Measurements from ENCODE around the gene CDH12.
"Not testable (repeated sequence)": the region's sequence is repeated elsewhere in the genome, so short reads cannot be mapped to it uniquely, and the experiment has no call there.

Gene CDH12

DNA sequence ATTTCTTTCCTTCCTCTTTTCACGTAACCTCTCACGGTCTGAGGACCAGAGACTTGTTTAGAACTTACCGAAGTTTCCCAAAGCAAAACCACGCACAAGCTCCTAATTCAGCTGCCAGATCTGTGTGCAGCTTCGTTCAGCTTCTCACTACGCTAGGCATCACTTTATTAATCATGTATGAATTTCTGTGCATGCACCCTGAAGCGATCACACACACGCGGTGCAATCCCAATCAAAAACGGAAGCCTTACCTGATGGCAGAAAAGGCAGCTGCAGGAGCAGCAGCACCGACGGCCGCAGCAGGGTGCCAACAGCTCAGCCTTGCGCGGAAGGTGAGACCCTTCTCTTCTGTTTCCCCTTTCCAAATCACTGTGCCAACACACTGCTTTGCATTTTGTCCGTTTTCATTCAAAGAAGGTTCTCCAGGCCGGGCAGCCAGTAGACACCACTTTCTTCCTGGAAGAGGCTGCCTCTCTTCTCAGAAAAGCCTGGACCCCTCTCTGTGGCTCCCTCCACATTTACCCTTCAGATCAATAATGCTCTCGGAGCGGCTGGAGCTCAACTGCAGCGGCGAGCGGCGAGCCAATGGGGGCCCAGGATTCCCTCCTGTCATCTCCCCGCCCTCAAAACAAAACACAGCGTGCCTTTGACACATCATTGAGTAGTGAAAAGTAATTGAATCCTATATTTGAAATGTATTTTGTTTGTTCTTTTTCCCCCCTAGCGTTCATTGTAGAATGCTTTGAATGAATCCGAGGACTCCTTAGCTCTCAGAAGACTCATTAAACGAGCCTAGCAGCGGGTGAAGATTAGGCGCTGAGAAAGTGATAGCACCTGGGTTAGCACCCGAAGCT is at the start of gene CDH12:
TSS of gene CDH12 (minus strand) at position 538 of the 854 bp plus-strand sequence.
- peak; percentile 37 for DNase-seq

GRCh38 chr5:22901885-22902284 is 48.7 kb upstream of the CDH12 start:
- DNase-seq: no peak

- DNase-seq: no peak
Measured at GRCh38 chr5:22900801-22901310, 47.7 kb upstream of the CDH12 start.

DNA sequence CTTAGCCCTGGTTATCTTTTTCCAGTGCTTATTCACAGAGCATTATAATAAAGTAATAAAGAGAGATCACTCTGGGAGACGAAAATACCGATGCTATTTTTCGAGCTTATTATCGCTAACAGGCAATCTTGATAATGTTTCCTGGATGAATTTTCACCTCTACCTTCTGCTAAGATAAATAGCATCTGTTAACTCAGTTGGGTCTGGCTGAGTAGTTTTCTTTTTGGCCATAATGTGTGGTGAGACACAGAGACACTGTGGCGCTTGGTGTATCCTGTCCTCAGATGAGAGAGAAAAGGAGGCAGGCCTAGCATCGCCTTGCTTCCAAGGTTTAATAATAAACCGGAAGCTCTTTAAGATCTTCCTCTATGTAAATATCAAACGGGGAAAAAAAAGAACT is 46.2 kb upstream of the CDH12 start:
- no peak for DNase-seq

GRCh38 chr5:22896152-22896551 is 43.0 kb upstream of the CDH12 start:
- DNase-seq: no peak

DNA sequence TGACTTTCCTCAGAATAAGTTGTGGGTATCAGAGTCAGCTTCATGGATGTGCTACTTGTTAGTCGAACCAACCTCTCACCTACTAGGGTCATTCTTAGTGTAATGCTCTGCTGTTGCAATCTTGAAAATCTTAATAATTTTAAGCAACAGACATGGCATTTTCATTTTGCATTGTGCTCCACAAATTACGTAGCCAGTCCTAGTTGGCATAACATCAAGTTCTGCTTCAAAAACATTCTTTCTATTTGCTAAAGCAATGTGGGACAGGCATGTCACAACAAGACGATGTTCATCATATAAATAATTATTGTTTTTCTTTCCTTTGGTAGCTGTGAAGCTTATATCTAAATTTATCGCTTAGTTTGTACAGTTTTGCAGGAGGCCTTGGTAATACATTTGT is 39.3 kb upstream of the CDH12 start:
- DNase-seq: peak; percentile 34

GRCh38 chr5:22889720-22890119 is 36.6 kb upstream of the CDH12 start:
- peak; percentile 1 for DNase-seq

DNA sequence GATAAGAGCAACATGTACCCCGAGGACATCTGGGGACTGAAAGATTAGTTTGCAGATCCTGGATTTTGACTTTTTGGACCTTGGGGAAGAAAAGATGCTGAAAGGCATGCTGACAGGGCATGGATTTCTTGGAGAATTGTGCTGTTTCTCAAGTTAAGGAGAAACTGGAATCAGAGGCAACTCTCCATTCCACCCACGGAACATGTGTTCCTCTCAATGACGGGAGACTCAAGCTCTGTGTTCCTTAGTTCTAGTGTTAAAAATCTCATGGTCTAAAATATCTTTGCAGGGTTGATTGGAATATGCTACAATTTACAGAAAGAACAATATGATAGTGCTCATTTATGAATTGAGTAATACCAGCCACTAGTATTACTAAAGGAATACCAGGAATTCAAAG is 34.4 kb upstream of the CDH12 start:
- DNase-seq: no peak

DNA sequence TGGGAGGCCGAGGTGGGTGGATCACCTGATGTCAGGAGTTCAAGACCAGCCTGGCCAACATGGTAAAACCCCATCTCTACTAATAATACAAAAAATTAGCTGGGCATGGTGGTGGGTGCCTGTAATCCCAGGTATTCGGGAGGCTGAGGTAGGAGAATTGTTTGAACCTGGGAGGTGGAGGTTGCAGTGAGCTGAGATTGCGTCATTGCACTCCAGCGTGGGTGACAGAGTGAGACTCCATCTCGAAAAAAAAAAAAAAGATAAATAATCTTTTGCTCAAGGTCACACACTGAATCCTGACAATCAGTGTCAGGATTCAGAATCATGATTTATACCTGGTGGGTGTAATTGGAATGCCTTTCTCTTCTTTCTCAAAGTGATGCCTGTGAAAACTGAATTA is 5.8 kb upstream of the CDH12 start:
- DNase-seq: not testable (repeated sequence)

GRCh38 chr5:22855824-22856223 is 2.7 kb upstream of the CDH12 start:
- no peak for DNase-seq

DNA sequence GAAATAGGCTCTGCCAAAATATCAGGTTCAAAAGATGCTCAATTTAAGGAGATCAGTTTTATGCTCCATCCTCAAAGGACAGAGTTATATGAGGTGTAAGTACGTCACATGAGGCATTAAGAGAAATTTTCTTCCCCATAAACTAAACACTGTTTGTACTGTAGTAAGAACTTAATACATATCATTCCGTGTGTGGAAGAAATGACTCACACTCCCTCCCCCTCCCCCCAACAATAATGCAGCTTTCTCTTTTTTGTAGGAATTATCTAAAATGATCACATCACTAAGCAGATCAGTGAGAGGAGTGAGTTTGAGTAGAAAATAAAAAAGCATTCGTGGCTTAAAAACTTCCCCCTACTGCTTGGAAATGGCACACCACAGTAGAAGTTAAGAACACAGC is 2.2 kb downstream of the CDH12 start:
- DNase-seq: no peak

DNA sequence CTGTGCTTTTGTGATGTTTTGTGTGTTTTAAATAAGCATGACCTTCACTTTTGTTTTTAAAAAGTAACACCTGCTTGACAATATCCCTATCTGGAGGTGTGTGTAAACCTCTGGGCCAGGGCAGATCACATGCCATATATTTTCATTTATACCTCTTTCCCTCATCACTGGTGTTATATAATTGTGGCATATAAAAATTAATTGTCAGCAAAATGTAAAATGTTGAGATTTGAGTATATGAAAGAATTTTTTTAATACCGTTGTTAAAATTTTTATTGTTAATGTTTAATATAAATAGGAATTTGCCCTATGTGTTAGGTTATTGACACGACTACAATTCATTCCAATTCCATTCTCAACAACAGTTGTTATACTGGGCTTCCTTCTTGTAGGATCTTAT is 6.5 kb downstream of the CDH12 start:
- no peak for DNase-seq

GRCh38 chr5:22844636-22845035 is 8.5 kb downstream of the CDH12 start:
- no peak for DNase-seq

- DNase-seq: no peak
Measured at GRCh38 chr5:22844155-22844554, 9.0 kb downstream of the CDH12 start.

GRCh38 chr5:22842574-22842973 is 10.6 kb downstream of the CDH12 start:
- no peak for DNase-seq

- DNase-seq: no peak
Measured at GRCh38 chr5:22837803-22838202, 15.3 kb downstream of the CDH12 start.

DNA sequence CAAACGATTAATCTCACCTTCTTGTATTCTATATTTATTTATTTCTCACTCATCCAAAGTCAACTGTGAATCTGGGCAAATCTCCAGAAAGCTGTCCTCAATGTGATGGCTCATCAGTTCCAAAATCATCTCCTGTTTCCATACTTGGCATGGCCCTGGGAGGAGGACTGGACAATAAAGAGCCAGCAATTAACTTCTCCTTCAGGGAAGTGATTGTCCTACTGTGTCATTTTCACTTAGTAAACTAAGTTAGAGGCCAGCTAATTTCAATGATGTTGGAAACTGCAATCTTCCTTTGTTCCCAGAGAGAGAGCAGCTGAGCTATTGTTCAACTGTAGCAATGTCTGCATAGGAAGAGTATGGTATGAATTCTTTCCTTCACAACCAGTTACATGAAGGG is 17.5 kb downstream of the CDH12 start:
- peak; percentile 97 for DNase-seq

DNA sequence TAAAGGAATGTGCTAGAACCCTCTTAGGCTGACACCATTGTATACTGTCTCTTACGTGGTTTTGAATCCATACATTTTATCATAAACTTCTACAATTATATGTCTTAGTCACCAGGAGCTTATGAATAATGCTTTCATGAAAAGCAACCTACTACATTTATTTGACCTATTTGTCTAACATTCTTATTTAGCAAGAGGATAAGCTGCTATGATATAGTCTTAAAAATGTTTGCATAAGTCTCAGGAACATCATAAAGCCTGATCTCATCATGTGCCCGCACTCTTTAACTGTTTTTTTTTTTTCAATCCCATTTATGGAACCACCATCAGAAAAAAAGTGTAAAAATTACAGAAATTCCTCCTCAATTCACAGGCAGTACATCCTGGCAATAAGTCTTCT is 59.7 kb downstream of the CDH12 start:
- DNase-seq: no peak

- no peak for DNase-seq
Measured at GRCh38 chr5:22787807-22788206, 65.3 kb downstream of the CDH12 start.

- no peak for DNase-seq
Measured at GRCh38 chr5:22787398-22787797, 65.7 kb downstream of the CDH12 start.

GRCh38 chr5:22780756-22781155 is 72.4 kb downstream of the CDH12 start:
- DNase-seq: peak; percentile 45

DNA sequence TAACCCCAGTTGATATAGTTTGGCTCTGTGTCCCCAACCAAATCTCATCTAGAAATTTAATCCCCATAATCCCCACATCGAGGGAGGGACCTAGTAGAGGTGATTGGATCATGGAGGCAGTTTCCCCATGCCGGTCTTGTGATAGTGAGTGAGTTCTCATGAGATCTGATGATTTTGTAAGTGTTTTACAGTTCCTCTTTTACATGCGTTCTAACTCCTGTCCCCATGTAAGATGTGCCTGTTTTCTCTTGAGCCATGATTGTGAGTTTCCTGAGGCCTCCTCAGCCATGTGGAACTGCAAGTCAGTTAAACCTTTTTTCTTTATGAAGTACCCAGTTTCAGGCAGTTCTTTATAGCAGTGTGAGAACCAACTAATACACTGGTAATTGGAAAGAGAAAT is 73.6 kb downstream of the CDH12 start:
- no peak for DNase-seq

- DNase-seq: no peak
Measured at GRCh38 chr5:22776285-22776684, 76.9 kb downstream of the CDH12 start.

GRCh38 chr5:22774214-22774613 is 78.9 kb downstream of the CDH12 start:
- DNase-seq: not testable (repeated sequence)

DNA sequence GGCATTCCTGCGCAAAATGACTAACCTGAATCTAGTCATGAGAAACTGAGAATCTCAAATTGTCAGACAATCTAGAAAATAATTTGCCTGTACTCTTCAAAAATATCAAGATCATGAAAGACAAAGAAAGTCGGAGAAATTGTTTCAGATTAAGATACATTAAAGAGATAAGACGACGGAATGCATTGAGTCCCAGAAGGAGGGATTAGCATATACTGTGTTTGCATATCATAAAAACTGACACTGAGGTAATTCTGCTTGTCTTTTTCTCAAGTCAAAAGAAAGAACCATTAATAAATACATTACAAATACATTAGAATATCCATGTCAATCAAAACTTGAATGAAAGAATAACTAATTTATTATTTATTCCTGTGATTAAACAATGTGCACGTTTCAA is 88.4 kb downstream of the CDH12 start:
- DNase-seq: no peak
